Nephron progenitor cell (in vitro differentiated cells): ENCODE results near the gene CDC42BPB.
A peak's percentile ranks its signal among the peaks of the same experiment; 100 is the strongest.

ENCODE experiments used
- DNase-seq: peaks from one replicate; pipeline ENCODE4 v3.0.0; 2021
- H3K27ac Mint-ChIP-seq: 2 replicates; pipeline ENCODE4 v1.8.0; 2021; ENCODE audit warnings: mild to moderate bottlenecking, moderate library complexity, mixed read lengths
- H3K27me3 Mint-ChIP-seq: 2 replicates; pipeline ENCODE4 v1.8.0; 2021; ENCODE audit warnings: mild to moderate bottlenecking, low read depth, mixed read lengths; ENCODE audit not compliant: poor library complexity
- H3K36me3 Mint-ChIP-seq: 2 replicates; pipeline ENCODE4 v1.8.0; 2021; ENCODE audit warnings: low read depth, mixed read lengths
- H3K4me1 Mint-ChIP-seq: 2 replicates; pipeline ENCODE4 v1.8.0; 2021; ENCODE audit warnings: mixed read lengths
- H3K4me3 Mint-ChIP-seq: 2 replicates; pipeline ENCODE4 v1.8.0; 2021; ENCODE audit warnings: mild to moderate bottlenecking, moderate library complexity, mixed read lengths
- H3K9me3 Mint-ChIP-seq: 2 replicates; pipeline ENCODE4 v1.8.0; 2021; ENCODE audit warnings: mild to moderate bottlenecking, moderate library complexity, mixed read lengths
- CTCF ChIP-seq: fragments of 200-600 bp; sonication (generic); IDR thresholded peaks from 2 replicates; pipeline ENCODE4 v1.5.0; 2021; ENCODE audit warnings: antibody characterized with exemption

CDC42BPB gene

DNA sequence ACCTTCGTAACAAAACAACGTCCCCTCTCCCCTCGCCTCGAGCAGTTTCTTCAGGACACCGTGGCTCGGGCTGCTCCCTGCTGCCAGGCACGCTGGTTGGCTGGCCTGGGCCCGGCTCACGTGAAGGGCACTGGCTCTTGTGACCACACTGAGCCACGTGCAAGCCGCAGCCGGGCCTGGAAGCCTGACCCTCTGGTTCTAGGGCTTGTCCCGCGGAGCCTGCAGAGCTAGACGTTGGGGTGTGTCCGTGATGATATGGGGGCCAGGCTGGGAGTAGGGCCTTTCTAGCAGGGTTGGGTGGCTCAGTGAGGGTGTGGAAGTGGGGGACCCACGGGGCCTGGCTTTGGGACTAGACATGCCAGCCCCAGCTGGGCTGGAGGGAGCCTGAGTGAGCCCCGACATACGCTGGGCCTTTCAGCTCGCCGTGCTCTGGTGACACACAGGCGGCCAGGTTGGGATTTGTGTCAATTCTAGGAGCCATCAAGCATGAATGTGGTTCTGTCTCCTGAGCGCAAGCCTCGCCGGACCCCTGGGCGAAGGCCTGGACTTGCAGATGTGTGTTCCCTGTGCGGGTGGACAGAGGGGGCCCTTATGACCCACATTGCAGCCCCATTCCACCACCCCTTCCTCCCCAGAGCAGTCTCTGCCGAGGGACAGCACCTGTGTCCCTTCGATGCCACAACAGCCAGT, 148.4 kb downstream of the CDC42BPB start:
- H3K9me3 Mint-ChIP-seq, result peaks cover 21% of the 10 kb centered on the region
- no peak overlapping the region for H3K4me3 Mint-ChIP-seq
- H3K27ac Mint-ChIP-seq, result peak overlapping the region; percentile 94
- peaks cover 41% of the 10 kb centered on the region for H3K36me3 Mint-ChIP-seq
- no peak for DNase-seq
- H3K27me3 Mint-ChIP-seq, result no peaks in the 10 kb centered on the region
- no peak for TF ChIP-seq CTCF
- peaks cover 29% of the 10 kb centered on the region for H3K4me1 Mint-ChIP-seq

- H3K36me3 Mint-ChIP-seq, result peaks cover 49% of the 10 kb centered on the region
- H3K27me3 Mint-ChIP-seq, result no peaks in the 10 kb centered on the region
- H3K27ac Mint-ChIP-seq, result peak overlapping the region; percentile 68
- H3K4me1 Mint-ChIP-seq, result peaks cover 32% of the 10 kb centered on the region
- DNase-seq, result no peak
- H3K9me3 Mint-ChIP-seq, result peaks cover 21% of the 10 kb centered on the region
- no peak overlapping the region for H3K4me3 Mint-ChIP-seq
- no peak for TF ChIP-seq CTCF
Measured at GRCh38 chr14:102907980-102908730, 149.2 kb downstream of the CDC42BPB start.

- no peak overlapping the region for H3K4me3 Mint-ChIP-seq
- peaks cover 39% of the 10 kb centered on the region for H3K4me1 Mint-ChIP-seq
- TF ChIP-seq CTCF, result no peak
- peak overlapping the region; percentile 68 for H3K27ac Mint-ChIP-seq
- H3K9me3 Mint-ChIP-seq, result peaks cover 21% of the 10 kb centered on the region
- no peak for DNase-seq
- H3K27me3 Mint-ChIP-seq, result no peaks in the 10 kb centered on the region
- H3K36me3 Mint-ChIP-seq, result peaks cover 52% of the 10 kb centered on the region
Measured at GRCh38 chr14:102907303-102907844, 150.0 kb downstream of the CDC42BPB start.

DNA sequence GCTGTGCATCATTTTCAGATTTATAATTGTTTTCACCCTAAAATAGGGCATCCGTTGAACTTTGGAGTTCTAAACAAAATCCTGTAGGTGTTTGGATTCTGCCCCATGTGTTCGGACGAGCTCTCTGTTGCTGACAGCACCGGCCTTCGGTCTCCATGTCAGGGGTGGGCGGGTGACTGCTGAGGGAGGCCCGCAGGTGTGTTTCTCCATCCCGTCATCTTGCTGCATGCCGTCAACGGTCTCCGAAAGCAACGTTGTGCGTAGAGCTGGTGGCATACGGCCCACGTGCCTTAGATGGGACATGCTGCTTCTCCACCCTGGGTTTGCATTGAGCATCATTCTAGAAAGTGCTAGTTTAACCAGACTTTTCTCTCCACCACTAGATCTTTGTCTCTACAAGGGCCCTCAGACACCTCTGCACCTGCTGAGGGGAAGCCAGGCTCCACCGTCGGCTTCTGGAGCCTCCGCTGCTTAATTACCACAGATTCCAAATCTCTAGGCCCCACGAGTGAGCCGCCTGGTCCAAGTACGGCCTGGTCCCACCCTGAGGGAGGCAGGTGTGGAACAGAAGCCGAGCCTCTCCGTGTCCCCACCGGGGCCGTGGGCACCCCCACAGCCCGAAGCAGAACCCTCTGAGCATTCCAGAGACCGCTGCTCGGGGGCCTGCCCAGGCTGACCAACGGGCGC, 150.6 kb downstream of the CDC42BPB start:
- no peak overlapping the region for H3K4me3 Mint-ChIP-seq
- peaks cover 21% of the 10 kb centered on the region for H3K9me3 Mint-ChIP-seq
- H3K27me3 Mint-ChIP-seq, result no peaks in the 10 kb centered on the region
- peaks cover 40% of the 10 kb centered on the region for H3K4me1 Mint-ChIP-seq
- no peak for DNase-seq
- H3K27ac Mint-ChIP-seq, result no peak overlapping the region
- H3K36me3 Mint-ChIP-seq, result peaks cover 52% of the 10 kb centered on the region
- TF ChIP-seq CTCF, result no peak

DNA sequence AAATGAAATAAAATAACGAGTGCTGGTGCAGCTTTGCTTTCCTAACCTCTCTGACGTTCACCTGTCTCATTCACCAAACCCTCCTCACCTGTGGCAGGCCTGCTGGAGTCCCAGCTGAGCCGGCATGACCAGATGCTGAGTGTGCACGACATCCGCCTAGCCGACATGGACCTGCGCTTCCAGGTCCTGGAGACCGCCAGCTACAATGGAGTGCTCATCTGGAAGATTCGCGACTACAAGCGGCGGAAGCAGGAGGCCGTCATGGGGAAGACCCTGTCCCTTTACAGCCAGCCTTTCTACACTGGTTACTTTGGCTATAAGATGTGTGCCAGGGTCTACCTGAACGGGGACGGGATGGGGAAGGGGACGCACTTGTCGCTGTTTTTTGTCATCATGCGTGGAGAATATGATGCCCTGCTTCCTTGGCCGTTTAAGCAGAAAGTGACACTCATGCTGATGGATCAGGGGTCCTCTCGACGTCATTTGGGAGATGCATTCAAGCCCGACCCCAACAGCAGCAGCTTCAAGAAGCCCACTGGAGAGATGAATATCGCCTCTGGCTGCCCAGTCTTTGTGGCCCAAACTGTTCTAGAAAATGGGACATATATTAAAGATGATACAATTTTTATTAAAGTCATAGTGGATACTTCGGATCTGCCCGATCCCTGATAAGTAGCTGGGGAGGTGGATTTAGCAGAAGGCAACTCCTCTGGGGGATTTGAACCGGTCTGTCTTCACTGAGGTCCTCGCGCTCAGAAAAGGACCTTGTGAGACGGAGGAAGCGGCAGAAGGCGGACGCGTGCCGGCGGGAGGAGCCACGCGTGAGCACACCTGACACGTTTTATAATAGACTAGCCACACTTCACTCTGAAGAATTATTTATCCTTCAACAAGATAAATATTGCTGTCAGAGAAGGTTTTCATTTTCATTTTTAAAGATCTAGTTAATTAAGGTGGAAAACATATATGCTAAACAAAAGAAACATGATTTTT, 151.9 kb downstream of the CDC42BPB start:
- TF ChIP-seq CTCF, result no peak

More for the DNA sequence above, 151.9 kb downstream of the CDC42BPB start:
- H3K9me3 Mint-ChIP-seq, result peaks cover 21% of the 10 kb centered on the region
- peak overlapping the region; percentile 54 for H3K27ac Mint-ChIP-seq
- H3K36me3 Mint-ChIP-seq, result peaks cover 52% of the 10 kb centered on the region
- peaks cover 33% of the 10 kb centered on the region for H3K4me1 Mint-ChIP-seq
- no peak for DNase-seq
- H3K4me3 Mint-ChIP-seq, result no peak overlapping the region
- H3K27me3 Mint-ChIP-seq, result peaks cover 4% of the 10 kb centered on the region
